Measurements from ENCODE around the gene R3HDM2. TPM values are rescaled to one million over a fixed set of nuclear protein-coding genes. Genes with fewer than 3 reads are reported as not detected.
A peak's percentile ranks its signal among the peaks of the same experiment; 100 is the strongest.

R3HDM2 gene
- total RNA-seq, 1 experiment from 2014 or later = 64.0 TPM

DNA sequence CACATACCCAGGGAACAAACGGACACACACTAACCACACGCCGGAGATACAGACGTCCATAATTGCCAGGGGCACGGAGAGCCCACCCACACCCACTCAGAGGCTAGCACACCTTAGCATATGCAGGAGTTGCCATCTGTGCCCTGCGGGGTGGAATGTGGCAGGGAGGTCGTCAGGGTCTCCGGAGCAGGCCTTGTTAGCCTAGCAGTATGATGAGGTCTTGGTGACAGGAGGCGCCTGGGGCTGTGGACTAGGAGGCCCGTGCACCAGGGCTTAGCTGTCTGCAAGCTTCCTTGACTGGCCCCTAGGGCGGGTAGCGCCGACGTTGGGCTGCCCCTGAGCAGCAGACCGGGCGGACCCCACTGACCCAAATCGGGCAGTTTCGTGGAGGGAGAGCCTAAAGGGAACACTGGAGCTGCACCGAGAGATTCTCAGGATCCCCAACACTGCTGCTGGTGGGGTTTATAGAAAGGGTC lies 189.9 kb downstream of the R3HDM2 start:
- POLR2A ChIA-PET (ENCODE audit: low non-redundant PET) = interaction anchor here (0.6 kb wide), 1 partner anchor 11 kb away, joined by 3 read pairs; the partner anchor contains the start of gene SHMT2
- intact Hi-C loops (cut with micrococcal nuclease; ENCODE audit: unreplicated experiment) = loop anchor here (5.0 kb wide), 1 partner anchor 114 kb away; the partner anchor contains the start of gene LRP1
- Histone ChIP-seq H3K36me3 (ENCODE audit: insufficient read depth, low read length, poor library complexity, severe bottlenecking) (no peaks in the 10 kb centered on the region), H3K27ac (ENCODE audit: low read depth, low read length, poor library complexity, severe bottlenecking) (no peak overlapping the region), H3K27me3 (replicated peaks; ENCODE audit: insufficient read depth, low read depth, low read length, poor library complexity) (peaks cover 12% of the 10 kb centered on the region), H3K9me3 (ENCODE audit: low read depth, low read length, poor library complexity, severe bottlenecking) (no peaks in the 10 kb centered on the region), H3K4me3 (ENCODE audit: low read depth, low read length, poor library complexity, severe bottlenecking) (peak overlapping the region; percentile 61), H3K4me1 (ENCODE audit: insufficient read depth, low read length, poor library complexity, severe bottlenecking) (peaks cover 44% of the 10 kb centered on the region)
- CTCF ChIA-PET = interaction anchor here (0.9 to 3.7 kb wide), 2 partner anchors 11 to 23 kb away, joined by 4 to 27 read pairs; partner anchors contain the start of gene SHMT2
- no peak for DNase-seq (ENCODE audit: low spot score)
- BruUV-seq (replicated peaks) = no TSS peak
- no peak for TF ChIP-seq EZH2 (IDR thresholded peaks at IDR 0.05; ENCODE audit: borderline replicate concordance, low read depth, low read length, poor library complexity, severe bottlenecking)
- TF ChIP-seq, protein P1, sequence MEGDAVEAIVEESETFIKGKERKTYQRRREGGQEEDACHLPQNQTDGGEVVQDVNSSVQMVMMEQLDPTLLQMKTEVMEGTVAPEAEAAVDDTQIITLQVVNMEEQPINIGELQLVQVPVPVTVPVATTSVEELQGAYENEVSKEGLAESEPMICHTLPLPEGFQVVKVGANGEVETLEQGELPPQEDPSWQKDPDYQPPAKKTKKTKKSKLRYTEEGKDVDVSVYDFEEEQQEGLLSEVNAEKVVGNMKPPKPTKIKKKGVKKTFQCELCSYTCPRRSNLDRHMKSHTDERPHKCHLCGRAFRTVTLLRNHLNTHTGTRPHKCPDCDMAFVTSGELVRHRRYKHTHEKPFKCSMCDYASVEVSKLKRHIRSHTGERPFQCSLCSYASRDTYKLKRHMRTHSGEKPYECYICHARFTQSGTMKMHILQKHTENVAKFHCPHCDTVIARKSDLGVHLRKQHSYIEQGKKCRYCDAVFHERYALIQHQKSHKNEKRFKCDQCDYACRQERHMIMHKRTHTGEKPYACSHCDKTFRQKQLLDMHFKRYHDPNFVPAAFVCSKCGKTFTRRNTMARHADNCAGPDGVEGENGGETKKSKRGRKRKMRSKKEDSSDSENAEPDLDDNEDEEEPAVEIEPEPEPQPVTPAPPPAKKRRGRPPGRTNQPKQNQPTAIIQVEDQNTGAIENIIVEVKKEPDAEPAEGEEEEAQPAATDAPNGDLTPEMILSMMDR (conservative IDR thresholded peaks at IDR 0.05; ENCODE audit: low read depth, low read length) = no peak

DNA sequence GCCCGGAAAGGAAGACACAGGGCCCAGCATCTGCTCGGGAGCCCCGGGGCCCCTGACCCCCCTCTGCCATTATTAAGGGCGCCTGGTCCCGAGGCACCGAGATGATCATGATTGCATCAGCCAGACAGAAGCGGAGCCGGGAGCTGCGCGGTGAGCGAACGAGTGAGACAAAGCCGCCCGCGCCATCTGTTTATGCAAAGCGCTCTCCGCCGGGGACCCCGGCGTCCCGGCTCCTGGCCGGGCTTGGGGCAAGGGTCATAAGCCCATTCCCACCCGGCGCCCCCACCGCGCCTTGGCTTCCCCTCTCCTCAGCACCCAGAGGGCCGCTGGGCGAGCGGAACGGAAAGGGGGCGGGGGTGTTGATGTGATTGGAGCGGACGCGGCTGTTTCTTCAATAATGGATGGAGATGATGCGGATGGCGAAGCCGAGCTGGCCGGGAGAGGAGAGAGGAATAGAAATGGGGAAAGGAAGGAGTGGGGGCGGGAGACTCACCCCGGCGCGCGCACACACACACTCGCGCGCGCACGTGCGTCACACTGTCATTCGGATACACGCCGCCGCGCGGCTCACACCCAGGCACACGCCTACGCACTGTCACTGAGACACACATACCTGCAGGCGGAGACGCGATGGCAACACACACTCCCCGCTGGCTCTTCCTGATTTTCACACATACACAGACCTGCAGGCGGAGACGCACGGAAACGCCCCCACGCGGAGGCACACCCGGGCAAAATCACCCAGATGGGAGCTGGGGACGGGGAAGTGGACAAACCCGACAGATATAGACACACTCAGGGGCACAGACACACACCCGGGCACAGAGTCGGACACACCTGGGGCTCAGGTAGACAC lies 190.5 kb downstream of the R3HDM2 start:
- no TSS peak for BruUV-seq (replicated peaks)
- Histone ChIP-seq H3K36me3 (ENCODE audit: insufficient read depth, low read length, poor library complexity, severe bottlenecking) (no peaks in the 10 kb centered on the region), H3K27ac (ENCODE audit: low read depth, low read length, poor library complexity, severe bottlenecking) (peak overlapping the region; percentile 74), H3K4me3 (ENCODE audit: low read depth, low read length, poor library complexity, severe bottlenecking) (peak overlapping the region; percentile 61), H3K9me3 (ENCODE audit: low read depth, low read length, poor library complexity, severe bottlenecking) (no peaks in the 10 kb centered on the region), H3K27me3 (replicated peaks; ENCODE audit: insufficient read depth, low read depth, low read length, poor library complexity) (peaks cover 12% of the 10 kb centered on the region), H3K4me1 (ENCODE audit: insufficient read depth, low read length, poor library complexity, severe bottlenecking) (peaks cover 44% of the 10 kb centered on the region)
- ChIA-PET CTCF (interaction anchor here (0.7 to 3.7 kb wide), 5 partner anchors 9 to 116 kb away, joined by 3 to 27 read pairs (median 4); partner anchors contain the start of gene SHMT2), POLR2A (ENCODE audit: low non-redundant PET) (interaction anchor here (0.6 kb wide), 1 partner anchor 11 kb away, joined by 3 read pairs; the partner anchor contains the start of gene SHMT2)
- TF ChIP-seq, protein P1 (conservative IDR thresholded peaks at IDR 0.05; ENCODE audit: low read depth, low read length) = no peak
- no peak for TF ChIP-seq EZH2 (IDR thresholded peaks at IDR 0.05; ENCODE audit: borderline replicate concordance, low read depth, low read length, poor library complexity, severe bottlenecking)
- DNase-seq (ENCODE audit: low spot score) = peak; percentile 84
- intact Hi-C loops (cut with micrococcal nuclease; ENCODE audit: unreplicated experiment) = loop anchor here (5.0 kb wide), 1 partner anchor 113 kb away; the partner anchor contains the start of gene LRP1

DNA sequence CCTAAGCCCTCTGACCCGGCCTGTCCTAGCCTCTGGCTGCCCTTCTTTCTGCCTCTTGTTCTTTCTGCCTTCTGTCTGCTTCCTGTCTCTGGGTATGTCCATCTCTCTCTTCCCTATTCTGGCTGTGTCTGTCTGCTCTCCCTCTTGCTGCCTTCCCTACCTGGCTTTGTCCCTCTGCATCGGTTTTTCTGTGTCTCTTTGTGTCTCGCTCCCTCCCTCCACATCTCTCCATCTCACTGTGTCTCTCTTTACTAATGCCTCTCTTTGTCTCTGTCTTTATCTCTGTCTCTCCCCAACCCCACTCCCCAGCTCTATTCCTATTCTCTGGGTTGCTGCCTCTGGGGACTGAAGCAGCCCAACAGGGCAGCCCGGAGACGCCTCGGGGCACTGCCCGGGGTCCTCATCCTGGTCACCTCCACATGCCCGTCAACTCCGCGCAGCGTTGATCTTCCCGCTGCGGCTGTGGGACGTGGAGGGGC lies 191.2 kb downstream of the R3HDM2 start:
- BruUV-seq (replicated peaks) = no TSS peak
- Histone ChIP-seq H3K4me1 (ENCODE audit: insufficient read depth, low read length, poor library complexity, severe bottlenecking) (peaks cover 46% of the 10 kb centered on the region), H3K27me3 (replicated peaks; ENCODE audit: insufficient read depth, low read depth, low read length, poor library complexity) (peaks cover 12% of the 10 kb centered on the region)

More for the DNA sequence above, 191.2 kb downstream of the R3HDM2 start:
- ChIA-PET POLR2A (ENCODE audit: low non-redundant PET) (no interaction called here), CTCF (interaction anchor here (1.0 to 3.7 kb wide), 5 partner anchors 9 to 129 kb away, joined by 3 to 27 read pairs (median 4); partner anchors contain the start of genes SHMT2 and STAT6)
- H3K9me3 ChIP-seq (ENCODE audit: low read depth, low read length, poor library complexity, severe bottlenecking) = no peaks in the 10 kb centered on the region
- H3K27ac ChIP-seq (ENCODE audit: low read depth, low read length, poor library complexity, severe bottlenecking) = peak overlapping the region; percentile 74
- TF ChIP-seq, protein P1 (conservative IDR thresholded peaks at IDR 0.05; ENCODE audit: low read depth, low read length) = no peak
- no peak for TF ChIP-seq EZH2 (IDR thresholded peaks at IDR 0.05; ENCODE audit: borderline replicate concordance, low read depth, low read length, poor library complexity, severe bottlenecking)
- DNase-seq (ENCODE audit: low spot score) = no peak
- peak overlapping the region; percentile 61 for H3K4me3 ChIP-seq (ENCODE audit: low read depth, low read length, poor library complexity, severe bottlenecking)
- peaks cover 4% of the 10 kb centered on the region for H3K36me3 ChIP-seq (ENCODE audit: insufficient read depth, low read length, poor library complexity, severe bottlenecking)
- intact Hi-C loops (cut with micrococcal nuclease; ENCODE audit: unreplicated experiment) = loop anchor here (1.0 to 5.0 kb wide), 2 partner anchors 26 to 112 kb away; partner anchors contain the start of gene LRP1

Measured in A673 (cell line).